GM19328 (cell line): ENCODE measurements around the gene LNX2.

Experiments
- ATAC-seq: cut with Tn5 transposase; IDR thresholded peaks from one replicate; pipeline ENCODE4 v1.9.1; 2021; ENCODE audit warnings: mild to moderate bottlenecking, moderate library complexity; ENCODE audit not compliant: unreplicated experiment

Gene LNX2

GRCh38 chr13:27516103-27516502 lies 104.2 kb downstream of the LNX2 start:
- no peak for ATAC-seq

- no peak for ATAC-seq
These were observed 110.2 kb downstream of the LNX2 start for GRCh38 chr13:27510082-27510481.

GRCh38 chr13:27508802-27509201 lies 111.5 kb downstream of the LNX2 start:
- ATAC-seq, result no peak

GRCh38 chr13:27505792-27506191 lies 114.5 kb downstream of the LNX2 start:
- no peak for ATAC-seq

- no peak for ATAC-seq
These were observed 115.5 kb downstream of the LNX2 start for GRCh38 chr13:27504868-27505194.

GRCh38 chr13:27504128-27504867 lies 116.0 kb downstream of the LNX2 start:
- no peak for ATAC-seq

- no peak for ATAC-seq
These were observed 119.4 kb downstream of the LNX2 start for GRCh38 chr13:27500806-27501534.

- no peak for ATAC-seq
These were observed 122.6 kb downstream of the LNX2 start for GRCh38 chr13:27497563-27498230.

GRCh38 chr13:27496536-27497273 lies 123.6 kb downstream of the LNX2 start:
- no peak for ATAC-seq

- ATAC-seq, result no peak
These were observed 124.3 kb downstream of the LNX2 start for GRCh38 chr13:27496006-27496405.
